ENCODE results near the gene CBX3. TPM values are rescaled to one million over a fixed set of nuclear protein-coding genes. Genes with fewer than 3 reads are reported as not detected.
A peak's percentile ranks its signal among the peaks of the same experiment; 100 is the strongest.
"Not testable (repeated sequence)": the region's sequence is repeated elsewhere in the genome, so short reads cannot be mapped to it uniquely, and the experiment has no call there.

CBX3 gene
- total RNA-seq, 2 experiments from 2014 or later, result 235 to 279 TPM

DNA sequence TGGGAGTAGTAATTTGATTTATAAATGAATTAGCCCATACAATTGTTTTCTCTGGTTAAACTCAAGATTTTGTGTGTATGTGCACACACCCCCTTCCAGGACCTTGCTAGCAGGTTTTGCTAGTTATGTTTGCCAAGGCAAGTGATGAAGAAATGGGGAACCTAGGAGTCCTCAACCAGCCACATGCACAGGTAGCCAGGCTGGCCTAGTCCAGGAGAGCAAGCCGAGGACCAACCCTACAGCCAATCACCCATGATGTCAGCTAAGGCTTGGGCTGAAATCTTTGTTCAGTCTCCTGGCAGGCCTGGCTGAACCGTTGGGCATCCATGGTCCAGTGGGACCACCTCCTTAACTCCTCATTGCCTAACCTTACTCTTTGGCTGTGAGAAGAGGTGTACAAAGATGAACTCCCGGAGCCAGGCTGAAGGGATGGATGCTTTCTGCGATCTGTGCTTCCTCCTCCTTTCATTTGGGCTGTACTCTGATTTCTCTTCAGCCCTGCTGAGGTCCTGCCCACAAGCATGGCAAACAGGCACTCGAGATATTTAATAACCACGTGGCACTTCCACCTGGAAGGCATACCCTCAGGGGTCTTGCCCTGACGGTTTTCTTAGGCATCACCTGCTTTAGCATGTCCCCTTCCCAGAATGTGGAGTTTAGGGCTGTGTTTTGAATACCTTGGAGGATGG lies 23.1 kb upstream of the CBX3 start:
- peaks cover 14% of the 10 kb centered on the region for H3K36me3 Mint-ChIP-seq
- no peaks in the 10 kb centered on the region for H3K27me3 Mint-ChIP-seq
- CTCF ChIA-PET, result interaction anchor here (1.3 to 4.1 kb wide), 3 partner anchors 26 to 100 kb away, joined by 3 to 17 read pairs (median 5); partner anchors contain the start of gene NFE2L3
- ATAC-seq (peak; percentile 9), DNase-seq (no peak)
- H3K4me3 Mint-ChIP-seq, result no peak overlapping the region
- H3K9me3 Mint-ChIP-seq (ENCODE audit: low read depth), result no peaks in the 10 kb centered on the region
- H3K27ac Mint-ChIP-seq, result peak overlapping the region; percentile 72
- H3K4me1 Mint-ChIP-seq, result peaks cover 38% of the 10 kb centered on the region

DNA sequence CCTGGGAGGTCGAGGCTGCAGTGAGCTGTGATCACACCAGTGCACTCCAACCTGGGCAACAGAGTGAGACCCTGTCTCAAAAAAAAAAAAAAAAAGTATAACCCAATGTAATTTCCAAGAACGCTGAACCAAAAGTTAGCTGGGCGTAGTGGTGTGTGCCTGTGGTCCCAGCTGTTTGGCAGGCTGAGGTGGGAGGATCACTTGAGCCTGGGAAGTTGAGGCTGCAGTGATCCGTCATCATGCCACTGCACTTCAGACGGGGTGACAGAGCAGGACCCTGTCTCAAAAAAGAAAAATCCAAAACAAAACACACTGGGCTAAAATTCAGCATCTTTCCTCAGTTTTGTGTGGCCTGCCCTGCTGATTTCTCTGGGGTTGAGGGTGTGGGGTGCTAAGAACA lies 22.1 kb upstream of the CBX3 start:
- no peak for ATAC-seq
- H3K9me3 Mint-ChIP-seq (ENCODE audit: low read depth), result no peaks in the 10 kb centered on the region

DNA sequence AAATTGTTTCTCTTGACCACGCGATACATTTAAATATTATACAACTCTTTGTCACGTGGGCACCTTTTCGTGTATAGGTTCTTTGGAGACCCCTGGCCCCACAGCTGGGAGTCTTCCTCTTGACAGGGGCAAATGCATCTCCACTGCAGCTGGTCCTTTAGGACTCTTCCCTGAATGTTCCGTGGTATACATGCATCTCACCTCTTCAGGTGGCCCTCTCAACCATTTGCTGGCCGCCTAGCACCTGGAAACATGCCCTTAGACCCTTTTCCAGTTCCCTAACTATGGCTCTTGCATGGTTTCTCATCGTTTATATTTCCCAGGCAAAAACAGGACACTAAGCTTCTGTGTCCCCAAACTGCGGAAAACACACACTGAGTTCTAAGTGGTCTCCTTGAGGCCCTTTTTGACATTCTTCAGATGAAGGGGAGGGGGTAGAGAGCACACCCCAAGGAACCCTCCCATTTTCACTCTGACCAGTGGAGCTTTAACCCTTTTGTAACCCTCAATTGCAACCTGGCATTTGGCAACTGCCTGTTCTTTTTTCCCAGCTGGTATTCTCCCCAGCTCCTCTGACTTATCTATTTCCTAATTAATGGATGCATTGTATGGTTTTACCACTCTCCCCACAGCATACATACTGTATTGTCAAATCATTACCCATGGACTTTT lies 21.6 kb upstream of the CBX3 start:
- CTCF ChIA-PET, result interaction anchor here (0.6 to 4.1 kb wide), 10 partner anchors 10 to 105 kb away, joined by 3 to 17 read pairs (median 4); partner anchors contain the start of gene NFE2L3
- Mint-ChIP-seq H3K4me3 (no peak overlapping the region), H3K27ac (peak overlapping the region; percentile 25), H3K36me3 (peaks cover 23% of the 10 kb centered on the region), H3K27me3 (no peaks in the 10 kb centered on the region), H3K9me3 (ENCODE audit: low read depth) (no peaks in the 10 kb centered on the region), H3K4me1 (peaks cover 30% of the 10 kb centered on the region)
- ATAC-seq, result no peak
- no peak for DNase-seq

More for the DNA sequence above, 22.1 kb upstream of the CBX3 start:
- no peak for DNase-seq
- Mint-ChIP-seq H3K27me3 (no peaks in the 10 kb centered on the region), H3K4me1 (peaks cover 28% of the 10 kb centered on the region), H3K27ac (no peak overlapping the region), H3K36me3 (peaks cover 17% of the 10 kb centered on the region), H3K4me3 (no peak overlapping the region)
- CTCF ChIA-PET, result interaction anchor here (0.6 to 4.1 kb wide), 8 partner anchors 12 to 105 kb away, joined by 3 to 17 read pairs (median 4); partner anchors contain the start of gene NFE2L3

DNA sequence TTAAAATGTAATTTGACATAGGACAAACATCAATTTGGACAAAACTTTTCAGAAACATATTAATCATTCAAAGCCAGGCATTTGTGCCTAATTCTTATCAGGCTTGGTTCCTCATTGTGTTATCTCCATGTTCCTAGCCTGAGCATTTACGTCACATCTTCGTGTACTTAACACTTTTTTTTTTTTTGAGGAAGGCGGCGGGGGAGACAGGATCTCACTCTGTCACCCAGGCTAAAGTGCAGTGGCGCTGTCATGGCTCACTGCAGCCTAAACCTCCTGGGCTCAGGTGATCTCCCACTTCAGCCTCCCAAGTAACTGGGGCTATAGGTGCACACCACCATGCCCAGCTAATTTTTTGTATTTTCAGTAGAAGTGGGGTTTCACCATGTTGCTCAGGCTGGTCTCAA lies 20.8 kb upstream of the CBX3 start:
- Mint-ChIP-seq H3K9me3 (ENCODE audit: low read depth) (no peaks in the 10 kb centered on the region), H3K4me1 (peaks cover 39% of the 10 kb centered on the region), H3K36me3 (peaks cover 31% of the 10 kb centered on the region), H3K27ac (peak overlapping the region; percentile 29), H3K27me3 (no peaks in the 10 kb centered on the region), H3K4me3 (no peak overlapping the region)
- CTCF ChIA-PET, result interaction anchor here (0.6 to 4.1 kb wide), 7 partner anchors 9 to 104 kb away, joined by 3 to 17 read pairs (median 3); no protein-coding TSS in a partner anchor
- DNase-seq (no peak), ATAC-seq (no peak)

DNA sequence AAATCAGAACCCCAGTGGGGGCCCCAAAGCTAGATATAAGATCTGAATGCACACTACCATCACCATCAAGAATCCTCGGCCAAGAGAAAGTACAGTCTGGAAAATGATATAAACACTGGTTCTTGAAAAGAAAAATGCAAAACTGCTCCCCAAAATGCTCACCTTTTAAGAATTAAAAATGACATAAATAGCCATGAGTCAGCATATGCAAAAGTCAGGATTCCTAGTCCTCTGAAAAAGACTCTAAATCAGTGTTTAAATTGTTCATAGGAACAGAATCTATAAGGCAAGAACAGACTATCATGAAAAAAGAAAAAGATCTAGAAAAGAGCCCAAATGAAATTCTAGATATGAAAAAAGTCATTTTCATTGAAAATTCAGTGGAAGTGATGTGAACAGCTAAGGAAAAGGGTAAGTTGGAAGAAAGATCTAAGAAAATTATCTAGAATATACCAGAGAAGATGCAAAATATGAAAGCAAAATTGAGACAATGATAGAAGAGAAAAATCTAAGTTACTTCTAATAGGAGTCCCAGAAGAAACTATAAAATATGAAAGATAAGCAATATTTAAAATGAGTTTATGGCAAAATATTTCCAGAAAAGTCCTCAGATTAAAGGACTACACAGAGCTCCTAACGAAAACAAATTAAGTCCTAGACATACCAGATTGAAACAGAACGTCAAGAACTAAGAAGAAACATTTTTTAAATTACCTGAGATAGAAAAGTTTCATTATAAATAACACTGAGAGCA lies 19.9 kb upstream of the CBX3 start:
- H3K9me3 Mint-ChIP-seq (ENCODE audit: low read depth), result no peaks in the 10 kb centered on the region
- peak overlapping the region; percentile 64 for H3K27ac Mint-ChIP-seq
- H3K36me3 Mint-ChIP-seq, result peaks cover 35% of the 10 kb centered on the region
- no peaks in the 10 kb centered on the region for H3K27me3 Mint-ChIP-seq
- CTCF ChIA-PET, result interaction anchor here (1.3 to 1.6 kb wide), 2 partner anchors 11 to 26 kb away, joined by 4 read pairs; no protein-coding TSS in a partner anchor
- ATAC-seq (no peak), DNase-seq (no peak)
- H3K4me1 Mint-ChIP-seq, result peaks cover 43% of the 10 kb centered on the region
- H3K4me3 Mint-ChIP-seq, result no peak overlapping the region

DNA sequence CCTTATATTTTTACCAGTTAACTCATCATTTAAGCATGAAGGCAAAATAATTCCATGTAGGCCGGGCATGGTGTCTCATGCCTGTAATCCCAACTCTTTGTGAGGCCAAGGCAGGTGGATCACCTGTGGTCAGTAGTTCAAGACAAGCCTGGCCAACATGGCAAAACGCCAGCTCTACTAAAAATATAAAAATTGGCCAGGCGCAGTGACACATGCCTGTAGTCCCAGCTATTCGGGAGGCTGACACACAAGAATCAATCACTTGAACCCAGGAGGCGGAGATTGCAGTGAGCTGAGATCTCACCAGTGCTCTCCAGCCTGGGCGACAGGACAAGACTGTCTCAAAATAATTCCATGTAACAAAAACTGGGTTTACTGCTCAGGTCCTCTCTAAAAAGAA lies 19.3 kb upstream of the CBX3 start:
- Mint-ChIP-seq H3K27ac (peak overlapping the region; percentile 32), H3K27me3 (no peaks in the 10 kb centered on the region), H3K4me1 (peaks cover 46% of the 10 kb centered on the region), H3K36me3 (peaks cover 38% of the 10 kb centered on the region), H3K4me3 (no peak overlapping the region), H3K9me3 (ENCODE audit: low read depth) (no peaks in the 10 kb centered on the region)
- DNase-seq, result no peak
- CTCF ChIA-PET, result interaction anchor here (1.3 kb wide), 1 partner anchor 26 kb away, joined by 4 read pairs; no protein-coding TSS in a partner anchor
- ATAC-seq, result no peak

DNA sequence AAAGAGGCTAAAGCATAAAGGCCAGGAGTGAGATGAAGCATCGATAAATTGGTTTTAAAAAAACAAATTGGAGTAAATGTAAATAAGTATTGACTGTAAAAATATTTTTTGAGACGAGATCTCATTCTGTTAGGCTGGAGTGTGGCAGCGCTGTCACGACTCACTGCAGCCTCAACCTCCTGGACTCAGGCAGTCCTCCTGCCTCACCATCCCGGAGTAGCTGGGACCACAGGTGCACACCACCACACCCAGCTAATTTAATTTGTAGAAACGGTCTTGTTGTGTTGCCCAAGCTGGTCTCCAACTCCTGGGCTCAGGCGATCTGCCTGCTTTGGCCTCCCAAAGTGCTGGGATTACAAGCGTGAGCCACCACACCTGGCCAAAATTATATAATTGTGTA lies 18.8 kb upstream of the CBX3 start:
- Mint-ChIP-seq H3K9me3 (ENCODE audit: low read depth) (no peaks in the 10 kb centered on the region), H3K27ac (peak overlapping the region; percentile 32), H3K4me1 (peaks cover 46% of the 10 kb centered on the region), H3K27me3 (no peaks in the 10 kb centered on the region), H3K4me3 (no peak overlapping the region), H3K36me3 (peaks cover 41% of the 10 kb centered on the region)
- DNase-seq, result no peak
- ATAC-seq, result no peak
- CTCF ChIA-PET, result interaction anchor here (1.1 to 1.5 kb wide), 4 partner anchors 10 to 100 kb away, joined by 3 to 4 read pairs (median 3); no protein-coding TSS in a partner anchor

DNA sequence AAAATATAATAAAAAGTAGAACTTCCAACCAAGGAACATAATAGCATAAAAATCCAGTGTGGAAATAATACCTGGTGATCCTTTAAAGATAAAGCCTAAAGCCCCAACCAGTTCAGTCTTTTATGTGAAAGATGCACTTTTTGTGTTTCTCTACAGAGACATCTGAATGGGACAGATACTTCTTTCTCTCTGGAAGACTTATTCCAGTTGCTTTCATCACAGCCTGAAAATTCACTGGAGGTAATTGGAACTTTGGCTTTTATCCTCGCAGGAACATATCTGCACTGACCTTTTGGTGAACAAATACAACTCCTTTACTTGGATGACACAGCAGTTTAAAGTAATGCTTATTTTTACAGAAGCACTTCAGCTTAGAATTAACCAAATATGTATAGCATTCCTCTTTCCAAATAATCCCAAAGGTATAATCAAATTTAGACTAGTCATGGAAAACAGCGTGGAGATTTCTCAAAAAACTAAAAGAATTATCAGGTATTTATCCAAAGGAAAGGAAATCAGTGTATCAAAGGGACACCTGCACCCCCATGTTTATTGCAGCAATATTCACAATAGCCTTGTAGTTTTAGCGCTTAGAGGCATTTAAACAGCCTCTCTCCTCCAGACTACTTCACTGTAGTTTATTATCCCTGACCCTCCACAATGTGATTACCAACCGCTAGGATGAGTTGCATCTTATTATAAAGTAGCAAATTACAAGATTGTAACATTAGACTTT lies 17.8 kb upstream of the CBX3 start:
- no peak overlapping the region for H3K4me3 Mint-ChIP-seq
- H3K27ac Mint-ChIP-seq, result peak overlapping the region; percentile 82
- no peaks in the 10 kb centered on the region for H3K27me3 Mint-ChIP-seq
- H3K36me3 Mint-ChIP-seq, result peaks cover 47% of the 10 kb centered on the region
- H3K9me3 Mint-ChIP-seq (ENCODE audit: low read depth), result no peaks in the 10 kb centered on the region
- no peak for ATAC-seq
- no peak for DNase-seq
- peaks cover 46% of the 10 kb centered on the region for H3K4me1 Mint-ChIP-seq
- CTCF ChIA-PET, result interaction anchor here (1.1 to 1.5 kb wide), 3 partner anchors 9 to 101 kb away, joined by 3 read pairs; no protein-coding TSS in a partner anchor

DNA sequence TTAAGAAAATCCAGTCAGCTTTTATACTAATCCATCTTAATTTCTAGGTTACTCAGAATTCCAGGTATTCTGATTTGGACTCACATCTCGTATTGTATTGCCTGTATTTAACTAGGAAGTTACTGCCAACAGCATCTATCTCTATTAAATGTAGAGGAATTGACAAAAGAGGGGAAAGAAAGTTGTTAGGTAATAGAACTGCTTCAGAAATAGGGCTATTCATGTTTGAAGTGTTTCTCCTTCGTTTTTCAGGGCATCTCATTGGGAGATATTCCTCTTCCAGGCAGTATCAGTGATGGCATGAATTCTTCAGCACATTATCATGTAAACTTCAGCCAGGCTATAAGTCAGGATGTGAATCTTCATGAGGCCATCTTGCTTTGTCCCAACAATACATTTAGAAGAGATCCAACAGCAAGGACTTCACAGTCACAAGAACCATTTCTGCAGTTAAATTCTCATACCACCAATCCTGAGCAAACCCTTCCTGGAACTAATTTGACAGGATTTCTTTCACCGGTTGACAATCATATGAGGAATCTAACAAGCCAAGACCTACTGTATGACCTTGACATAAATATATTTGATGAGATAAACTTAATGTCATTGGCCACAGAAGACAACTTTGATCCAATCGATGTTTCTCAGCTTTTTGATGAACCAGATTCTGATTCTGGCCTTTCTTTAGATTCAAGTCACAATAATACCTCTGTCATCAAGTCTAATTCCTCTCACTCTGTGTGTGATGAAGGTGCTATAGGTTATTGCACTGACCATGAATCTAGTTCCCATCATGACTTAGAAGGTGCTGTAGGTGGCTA lies 17.1 kb upstream of the CBX3 start:
- H3K4me1 Mint-ChIP-seq, result peaks cover 52% of the 10 kb centered on the region
- CTCF ChIA-PET, result interaction anchor here (0.7 to 1.5 kb wide), 5 partner anchors 8 to 106 kb away, joined by 3 to 4 read pairs (median 3); no protein-coding TSS in a partner anchor
- H3K36me3 Mint-ChIP-seq, result peaks cover 53% of the 10 kb centered on the region
- H3K4me3 Mint-ChIP-seq; ATAC-seq; H3K9me3 Mint-ChIP-seq (ENCODE audit: low read depth); H3K27me3 Mint-ChIP-seq; DNase-seq: not testable (repeated sequence)
- peak overlapping the region; percentile 82 for H3K27ac Mint-ChIP-seq

DNA sequence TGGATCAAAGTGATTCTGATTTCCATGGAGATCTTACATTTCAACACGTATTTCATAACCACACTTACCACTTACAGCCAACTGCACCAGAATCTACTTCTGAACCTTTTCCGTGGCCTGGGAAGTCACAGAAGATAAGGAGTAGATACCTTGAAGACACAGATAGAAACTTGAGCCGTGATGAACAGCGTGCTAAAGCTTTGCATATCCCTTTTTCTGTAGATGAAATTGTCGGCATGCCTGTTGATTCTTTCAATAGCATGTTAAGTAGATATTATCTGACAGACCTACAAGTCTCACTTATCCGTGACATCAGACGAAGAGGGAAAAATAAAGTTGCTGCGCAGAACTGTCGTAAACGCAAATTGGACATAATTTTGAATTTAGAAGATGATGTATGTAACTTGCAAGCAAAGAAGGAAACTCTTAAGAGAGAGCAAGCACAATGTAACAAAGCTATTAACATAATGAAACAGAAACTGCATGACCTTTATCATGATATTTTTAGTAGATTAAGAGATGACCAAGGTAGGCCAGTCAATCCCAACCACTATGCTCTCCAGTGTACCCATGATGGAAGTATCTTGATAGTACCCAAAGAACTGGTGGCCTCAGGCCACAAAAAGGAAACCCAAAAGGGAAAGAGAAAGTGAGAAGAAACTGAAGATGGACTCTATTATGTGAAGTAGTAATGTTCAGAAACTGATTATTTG lies 16.3 kb upstream of the CBX3 start:
- ATAC-seq (peak; percentile 40), DNase-seq (no peak)
- Mint-ChIP-seq H3K27ac (peak overlapping the region; percentile 82), H3K36me3 (peaks cover 58% of the 10 kb centered on the region), H3K4me1 (peaks cover 55% of the 10 kb centered on the region), H3K9me3 (ENCODE audit: low read depth) (no peaks in the 10 kb centered on the region), H3K4me3 (no peak overlapping the region), H3K27me3 (no peaks in the 10 kb centered on the region)
- CTCF ChIA-PET, result interaction anchor here (0.7 to 1.3 kb wide), 3 partner anchors 9 to 107 kb away, joined by 3 to 4 read pairs (median 3); no protein-coding TSS in a partner anchor

DNA sequence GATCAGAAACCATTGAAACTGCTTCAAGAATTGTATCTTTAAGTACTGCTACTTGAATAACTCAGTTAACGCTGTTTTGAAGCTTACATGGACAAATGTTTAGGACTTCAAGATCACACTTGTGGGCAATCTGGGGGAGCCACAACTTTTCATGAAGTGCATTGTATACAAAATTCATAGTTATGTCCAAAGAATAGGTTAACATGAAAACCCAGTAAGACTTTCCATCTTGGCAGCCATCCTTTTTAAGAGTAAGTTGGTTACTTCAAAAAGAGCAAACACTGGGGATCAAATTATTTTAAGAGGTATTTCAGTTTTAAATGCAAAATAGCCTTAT lies 15.7 kb upstream of the CBX3 start:
- Mint-ChIP-seq H3K9me3 (ENCODE audit: low read depth) (no peaks in the 10 kb centered on the region), H3K27me3 (no peaks in the 10 kb centered on the region), H3K36me3 (peaks cover 63% of the 10 kb centered on the region), H3K27ac (peak overlapping the region; percentile 82), H3K4me3 (no peak overlapping the region), H3K4me1 (peaks cover 61% of the 10 kb centered on the region)
- CTCF ChIA-PET, result interaction anchor here (1.0 to 1.3 kb wide), 2 partner anchors 9 to 28 kb away, joined by 3 to 4 read pairs; no protein-coding TSS in a partner anchor
- ATAC-seq, result peak; percentile 4
- no peak for DNase-seq
